HUES48 (cell line): ENCODE data around the gene ILRUN.
A peak's percentile ranks its signal among the peaks of the same experiment; 100 is the strongest.
"Not testable (repeated sequence)": the region's sequence is repeated elsewhere in the genome, so short reads cannot be mapped to it uniquely, and the experiment has no call there.

Experiments used
- H3K27ac ChIP-seq: one replicate; pipeline ENCODE4 v1.7.0; 2013; ENCODE audit warnings: low read depth, low read length, inconsistent platforms
- H3K27me3 ChIP-seq: 2 replicates; pipeline ENCODE4 v1.6.1; 2013; ENCODE audit warnings: mild to moderate bottlenecking, low read length; ENCODE audit not compliant: control insufficient read depth, insufficient read depth
- H3K36me3 ChIP-seq: 2 replicates; pipeline ENCODE4 v1.6.1; 2013; ENCODE audit warnings: low read length; ENCODE audit not compliant: control insufficient read depth, insufficient read depth
- H3K4me1 ChIP-seq: 2 replicates; pipeline ENCODE4 v1.6.1; 2013; ENCODE audit warnings: mild to moderate bottlenecking, low read length; ENCODE audit not compliant: control insufficient read depth, insufficient read depth
- H3K4me3 ChIP-seq: 2 replicates; pipeline ENCODE4 v1.5.1; 2013; ENCODE audit warnings: mild to moderate bottlenecking, low read depth, low read length
- H3K9ac ChIP-seq: 2 replicates; pipeline ENCODE4 v1.6.1; 2013; ENCODE audit warnings: mild to moderate bottlenecking, low read depth, low read length, moderate library complexity
- H3K9me3 ChIP-seq: 2 replicates; pipeline ENCODE4 v1.6.1; 2013; ENCODE audit warnings: low read length; ENCODE audit not compliant: control insufficient read depth, insufficient read depth

ILRUN gene

GRCh38 chr6:34696189-34696738 is 303 bp downstream of the ILRUN start:
- Histone ChIP-seq H3K4me3 (peak overlapping the region; percentile 89), H3K36me3 (peaks cover 2% of the 10 kb centered on the region; the same call in 1 of the 2 replicates), H3K27me3 (no peaks in the 10 kb centered on the region), H3K9me3 (no peaks in the 10 kb centered on the region), H3K27ac (peak overlapping the region; percentile 88), H3K4me1 (no peaks in the 10 kb centered on the region), H3K9ac (peak overlapping the region; percentile 80)

GRCh38 chr6:34695729-34696188 is 808 bp downstream of the ILRUN start:
- Histone ChIP-seq H3K27me3 (no peaks in the 10 kb centered on the region), H3K4me1 (no peaks in the 10 kb centered on the region), H3K36me3 (peaks cover 2% of the 10 kb centered on the region; the same call in 1 of the 2 replicates), H3K9me3 (no peaks in the 10 kb centered on the region), H3K9ac (peak overlapping the region; percentile 80; the same call in 1 of the 2 replicates), H3K27ac (peak overlapping the region; percentile 88), H3K4me3 (peak overlapping the region; percentile 89)

- Histone ChIP-seq H3K4me1 (no peaks in the 10 kb centered on the region), H3K27me3 (no peaks in the 10 kb centered on the region)
Measured at GRCh38 chr6:34692280-34692679, 4.3 kb downstream of the ILRUN start.

DNA sequence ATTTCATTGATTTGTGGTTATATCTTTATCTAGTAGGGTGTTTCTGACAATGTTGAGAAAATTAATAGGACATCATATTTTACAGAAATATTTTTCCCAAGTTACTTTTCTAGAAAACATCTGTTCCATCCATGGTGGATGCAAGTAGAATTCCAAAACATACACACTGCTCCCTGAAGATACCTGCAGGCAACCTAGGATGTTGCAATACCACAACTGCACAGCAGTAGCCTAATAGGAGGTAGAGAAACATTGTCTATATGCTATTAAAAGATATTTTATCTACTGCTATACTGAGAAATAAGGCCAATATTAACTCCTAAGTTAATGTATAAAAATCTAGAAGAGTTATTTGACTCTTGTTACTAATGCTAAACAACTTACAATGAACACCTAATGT is 6.8 kb downstream of the ILRUN start:
- Histone ChIP-seq H3K4me1 (no peaks in the 10 kb centered on the region), H3K9me3 (no peaks in the 10 kb centered on the region), H3K27me3 (no peaks in the 10 kb centered on the region), H3K27ac (no peak overlapping the region), H3K4me3 (no peak overlapping the region), H3K9ac (no peak overlapping the region), H3K36me3 (peaks cover 2% of the 10 kb centered on the region; the same call in 1 of the 2 replicates)

More at GRCh38 chr6:34692280-34692679, 4.3 kb downstream of the ILRUN start:
- no peak overlapping the region for H3K9ac ChIP-seq
- peaks cover 2% of the 10 kb centered on the region; the same call in 1 of the 2 replicates for H3K36me3 ChIP-seq
- no peak overlapping the region for H3K27ac ChIP-seq
- no peak overlapping the region for H3K4me3 ChIP-seq
- H3K9me3 ChIP-seq: no peaks in the 10 kb centered on the region

DNA sequence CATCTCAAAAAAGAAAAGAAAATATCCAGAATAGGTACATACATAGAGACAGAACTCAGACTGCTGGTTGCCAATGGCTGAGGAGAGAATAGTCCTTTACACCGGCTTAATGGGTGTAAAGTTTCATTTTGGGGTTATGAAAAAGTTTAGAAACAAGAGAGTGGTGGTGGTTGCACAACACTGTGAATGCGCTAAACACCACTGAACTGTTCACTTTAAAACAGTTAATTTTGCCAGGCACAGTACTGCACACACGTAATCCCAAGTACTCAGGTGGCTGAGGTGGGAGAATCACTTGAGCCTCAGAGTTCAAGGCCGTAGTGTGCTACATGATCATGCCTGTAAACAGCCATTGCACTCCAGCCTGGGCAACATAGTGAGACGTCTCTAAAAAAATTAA is 7.6 kb downstream of the ILRUN start:
- no peaks in the 10 kb centered on the region for H3K4me1 ChIP-seq

DNA sequence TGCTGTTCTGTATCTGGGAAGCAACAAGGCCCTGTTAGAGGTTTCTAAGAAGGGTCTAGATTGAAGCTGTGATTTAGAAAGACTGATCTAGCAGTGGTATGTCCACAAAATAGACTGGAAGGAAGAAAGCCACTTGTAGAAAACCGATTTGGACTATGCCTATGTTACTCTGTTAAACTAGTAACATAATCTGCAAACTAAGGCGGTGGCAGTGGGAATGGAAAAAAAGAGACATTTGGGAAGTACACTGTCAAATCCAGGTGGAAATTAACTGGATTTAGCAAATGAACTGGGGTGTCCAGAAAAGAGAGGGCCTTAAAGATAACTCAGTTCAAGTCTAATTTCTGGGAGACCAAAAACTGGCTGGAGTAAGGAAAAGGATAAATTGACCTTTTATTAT is 11.6 kb downstream of the ILRUN start:
- Histone ChIP-seq H3K27me3 (no peaks in the 10 kb centered on the region), H3K9me3 (no peaks in the 10 kb centered on the region), H3K4me1 (no peaks in the 10 kb centered on the region; the same call in 1 of the 2 replicates), H3K4me3 (no peak overlapping the region), H3K9ac (no peak overlapping the region), H3K27ac (no peak overlapping the region), H3K36me3 (no peaks in the 10 kb centered on the region)

More for the DNA sequence above, 7.6 kb downstream of the ILRUN start:
- no peak overlapping the region for H3K27ac ChIP-seq
- no peak overlapping the region for H3K9ac ChIP-seq
- H3K36me3 ChIP-seq: peaks cover 2% of the 10 kb centered on the region; the same call in 1 of the 2 replicates
- H3K4me3 ChIP-seq: no peak overlapping the region
- H3K27me3 ChIP-seq: no peaks in the 10 kb centered on the region
- H3K9me3 ChIP-seq: no peaks in the 10 kb centered on the region

GRCh38 chr6:34684364-34684763 is 12.2 kb downstream of the ILRUN start:
- Histone ChIP-seq H3K36me3 (no peaks in the 10 kb centered on the region), H3K4me3 (no peak overlapping the region), H3K27ac (no peak overlapping the region), H3K4me1 (no peaks in the 10 kb centered on the region; the same call in 1 of the 2 replicates), H3K27me3 (no peaks in the 10 kb centered on the region), H3K9ac (no peak overlapping the region), H3K9me3 (no peaks in the 10 kb centered on the region)

DNA sequence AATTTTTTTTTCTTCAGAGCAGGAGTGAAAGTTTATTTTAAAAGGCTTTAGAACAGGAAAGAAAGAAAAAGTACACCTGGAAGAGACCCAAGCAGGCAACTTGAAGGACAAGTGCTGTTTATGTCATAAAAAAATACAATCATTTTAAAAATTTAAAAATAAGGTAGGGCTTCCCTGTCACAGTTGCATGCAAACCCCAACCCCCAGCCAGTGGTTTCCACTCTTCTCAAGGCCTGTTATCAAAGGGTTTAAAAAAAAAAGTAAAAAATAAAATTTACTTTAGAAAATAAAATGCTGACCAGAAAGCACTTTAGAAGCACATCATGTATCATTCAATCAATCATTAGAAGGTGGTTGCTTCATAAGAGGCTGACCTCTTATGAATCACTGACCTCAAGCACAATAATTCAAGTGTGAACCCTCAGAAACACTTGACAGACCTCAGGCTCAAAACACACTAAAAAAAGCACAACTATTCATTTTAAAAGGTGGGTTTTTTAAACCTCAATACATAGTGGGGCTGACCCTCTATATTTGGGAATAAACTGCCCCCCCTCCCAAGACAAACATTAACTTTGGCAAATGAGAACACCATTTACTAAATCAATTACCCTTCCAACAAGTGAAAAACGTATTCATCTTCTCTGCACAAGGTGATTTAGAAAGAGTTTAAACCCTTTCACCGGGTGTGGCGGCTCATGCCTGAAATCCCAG is 15.6 kb downstream of the ILRUN start:
- no peaks in the 10 kb centered on the region for H3K9me3 ChIP-seq
- no peak overlapping the region for H3K9ac ChIP-seq
- H3K4me1 ChIP-seq: no peaks in the 10 kb centered on the region; the same call in 1 of the 2 replicates
- H3K36me3 ChIP-seq: 0 out of 2 replicates have a peak, but pooled peaks cover 4% of the 10 kb centered on the region
- H3K27me3 ChIP-seq: no peaks in the 10 kb centered on the region
- H3K4me3 ChIP-seq: no peak overlapping the region
- no peak overlapping the region for H3K27ac ChIP-seq

DNA sequence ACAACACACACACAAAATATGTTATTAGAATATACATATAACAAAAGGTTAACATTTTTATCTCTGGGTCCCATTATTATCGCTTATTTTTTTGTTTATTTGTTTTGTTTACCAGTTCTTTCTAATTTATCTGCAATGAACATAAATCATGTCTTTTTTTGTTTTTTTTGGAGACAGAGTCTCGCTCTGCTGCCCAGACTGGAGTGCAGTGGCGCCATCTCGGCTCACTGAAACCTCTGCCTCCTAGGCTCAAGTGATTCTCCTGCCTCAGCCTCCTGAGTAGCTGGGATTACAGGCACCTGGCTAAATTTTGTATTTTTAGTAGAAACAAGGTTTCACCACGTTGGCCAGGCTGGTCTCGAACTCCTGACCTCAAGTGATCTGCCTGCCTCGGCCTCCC is 16.3 kb downstream of the ILRUN start:
- not testable (repeated sequence) for H3K36me3 ChIP-seq, H3K9ac ChIP-seq

GRCh38 chr6:34679552-34680253 is 16.9 kb downstream of the ILRUN start:
- Histone ChIP-seq H3K27ac (no peak overlapping the region), H3K36me3 (0 out of 2 replicates have a peak, but pooled peaks cover 4% of the 10 kb centered on the region)

More for the DNA sequence above, 16.3 kb downstream of the ILRUN start:
- H3K27me3 ChIP-seq, H3K4me3 ChIP-seq, H3K4me1 ChIP-seq, H3K9me3 ChIP-seq, H3K27ac ChIP-seq: not testable (repeated sequence)

More at GRCh38 chr6:34679552-34680253, 16.9 kb downstream of the ILRUN start:
- Histone ChIP-seq H3K4me3 (no peak overlapping the region), H3K4me1 (no peaks in the 10 kb centered on the region; the same call in 1 of the 2 replicates), H3K9ac (no peak overlapping the region), H3K9me3 (no peaks in the 10 kb centered on the region), H3K27me3 (no peaks in the 10 kb centered on the region)
